ENCODE results near the gene VIPR2. TPM values are rescaled to one million over a fixed set of nuclear protein-coding genes. Genes with fewer than 3 reads are reported as not detected.

Gene VIPR2
- total and polyA plus RNA-seq, 2 of the 13 experiments (the other 11 are each of a cell fraction or from before 2014, with no cell fraction given) = not detected

DNA sequence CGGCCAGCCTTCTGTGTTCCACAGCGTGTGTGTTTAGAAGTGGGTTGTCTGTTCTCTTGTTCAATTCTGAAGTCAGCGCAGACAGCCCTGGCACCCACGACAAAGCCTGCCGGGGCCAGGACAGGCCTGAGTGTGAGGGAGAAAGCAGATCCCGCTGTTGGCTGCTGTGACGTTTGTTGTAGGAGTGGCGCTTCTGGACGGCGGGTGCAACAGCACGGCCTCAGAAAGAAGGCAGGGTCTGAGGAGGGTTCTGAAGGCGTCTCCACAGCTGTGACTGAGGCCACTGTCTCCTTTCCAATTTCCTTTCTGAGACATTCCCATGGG, 76.2 kb downstream of the VIPR2 start:
- Histone ChIP-seq H2AFZ (ENCODE audit: low read length) (no peak overlapping the region), H3K4me3 (replicated peaks in 1 of 3; ENCODE audit: insufficient read depth in 1 of 3, low read depth in 2 of 3, low read length in 3 of 3) (no peak overlapping the region), H4K20me1 (ENCODE audit: insufficient read depth, low read length) (no peaks in the 10 kb centered on the region), H3K4me1 (ENCODE audit: insufficient read depth, low read length) (no peaks in the 10 kb centered on the region), H3K4me2 (ENCODE audit: low read depth, low read length) (no peak overlapping the region), H3K27me3 (ENCODE audit: control insufficient read depth in 1 of 2, insufficient read depth in 2 of 2, low read length in 2 of 2) (peaks cover 3 to 66% of the 10 kb centered on the region in 2 experiments; a peak in 4 of 5 replicates), H3K79me2 (ENCODE audit: insufficient read depth, low read length) (no peaks in the 10 kb centered on the region), H3K27ac (ENCODE audit: extremely low read length, insufficient read depth, low read length) (no peak overlapping the region), H3K9me3 (ENCODE audit: low read length) (no peaks in the 10 kb centered on the region), H3K36me3 (replicated peaks in 1 of 2; ENCODE audit: control insufficient read depth in 1 of 2, insufficient read depth in 2 of 2, low read length in 2 of 2) (no peaks in the 10 kb centered on the region), H3K9ac (ENCODE audit: insufficient read depth, low read depth, low read length) (no peak overlapping the region)
- in situ Hi-C loops (cut with HindIII; ENCODE audit: extremely low pct_ligation_motif_present, low pct_unique_long_range_greater_than_20kb) = no loop called here
- WGBS (ENCODE audit: low lambda C conversion rate) = 44% methylated on average over 12 of the region's 12 CpGs
- no peak for FAIRE-seq
- BruUV-seq (replicated peaks) = no TSS peak
- intact Hi-C loops (cut with micrococcal nuclease; ENCODE audit: unreplicated experiment) = no loop called here
- no peak for ATAC-seq
- ChIA-PET POLR2A (no interaction called here), CTCF (ENCODE audit: low intra/inter-chr PET ratio, low total read pairs) (no interaction called here)
- DNase-seq (ENCODE audit: low spot score) = no peak
- TF ChIP-seq, protein P1, sequence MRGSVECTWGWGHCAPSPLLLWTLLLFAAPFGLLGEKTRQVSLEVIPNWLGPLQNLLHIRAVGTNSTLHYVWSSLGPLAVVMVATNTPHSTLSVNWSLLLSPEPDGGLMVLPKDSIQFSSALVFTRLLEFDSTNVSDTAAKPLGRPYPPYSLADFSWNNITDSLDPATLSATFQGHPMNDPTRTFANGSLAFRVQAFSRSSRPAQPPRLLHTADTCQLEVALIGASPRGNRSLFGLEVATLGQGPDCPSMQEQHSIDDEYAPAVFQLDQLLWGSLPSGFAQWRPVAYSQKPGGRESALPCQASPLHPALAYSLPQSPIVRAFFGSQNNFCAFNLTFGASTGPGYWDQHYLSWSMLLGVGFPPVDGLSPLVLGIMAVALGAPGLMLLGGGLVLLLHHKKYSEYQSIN (CRISPR knock-in tag; IDR thresholded peaks at IDR 0.05; ENCODE audit: borderline replicate concordance) = no peak
- TF ChIP-seq, protein P2, sequence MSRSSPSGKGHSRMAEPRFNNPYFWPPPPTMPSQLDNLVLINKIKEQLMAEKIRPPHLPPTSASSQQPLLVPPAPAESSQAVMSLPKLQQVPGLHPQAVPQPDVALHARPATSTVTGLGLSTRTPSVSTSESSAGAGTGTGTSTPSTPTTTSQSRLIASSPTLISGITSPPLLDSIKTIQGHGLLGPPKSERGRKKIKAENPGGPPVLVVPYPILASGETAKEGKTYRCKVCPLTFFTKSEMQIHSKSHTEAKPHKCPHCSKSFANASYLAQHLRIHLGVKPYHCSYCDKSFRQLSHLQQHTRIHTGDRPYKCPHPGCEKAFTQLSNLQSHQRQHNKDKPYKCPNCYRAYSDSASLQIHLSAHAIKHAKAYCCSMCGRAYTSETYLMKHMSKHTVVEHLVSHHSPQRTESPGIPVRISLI (CRISPR knock-in tag; IDR thresholded peaks at IDR 0.05; ENCODE audit: borderline replicate concordance) = no peak
- TF ChIP-seq SAFB2 (CRISPR knock-in tag; IDR thresholded peaks at IDR 0.05; ENCODE audit: borderline replicate concordance, low read depth) = no peak
- TF ChIP-seq ZBTB3 (CRISPR knock-in tag; IDR thresholded peaks at IDR 0.05; ENCODE audit: borderline replicate concordance, low read depth) = no peak
- no peak for TF ChIP-seq ZBTB8A (CRISPR knock-in tag; IDR thresholded peaks at IDR 0.05; ENCODE audit: borderline replicate concordance, low read depth)
- TF ChIP-seq, protein P3, sequence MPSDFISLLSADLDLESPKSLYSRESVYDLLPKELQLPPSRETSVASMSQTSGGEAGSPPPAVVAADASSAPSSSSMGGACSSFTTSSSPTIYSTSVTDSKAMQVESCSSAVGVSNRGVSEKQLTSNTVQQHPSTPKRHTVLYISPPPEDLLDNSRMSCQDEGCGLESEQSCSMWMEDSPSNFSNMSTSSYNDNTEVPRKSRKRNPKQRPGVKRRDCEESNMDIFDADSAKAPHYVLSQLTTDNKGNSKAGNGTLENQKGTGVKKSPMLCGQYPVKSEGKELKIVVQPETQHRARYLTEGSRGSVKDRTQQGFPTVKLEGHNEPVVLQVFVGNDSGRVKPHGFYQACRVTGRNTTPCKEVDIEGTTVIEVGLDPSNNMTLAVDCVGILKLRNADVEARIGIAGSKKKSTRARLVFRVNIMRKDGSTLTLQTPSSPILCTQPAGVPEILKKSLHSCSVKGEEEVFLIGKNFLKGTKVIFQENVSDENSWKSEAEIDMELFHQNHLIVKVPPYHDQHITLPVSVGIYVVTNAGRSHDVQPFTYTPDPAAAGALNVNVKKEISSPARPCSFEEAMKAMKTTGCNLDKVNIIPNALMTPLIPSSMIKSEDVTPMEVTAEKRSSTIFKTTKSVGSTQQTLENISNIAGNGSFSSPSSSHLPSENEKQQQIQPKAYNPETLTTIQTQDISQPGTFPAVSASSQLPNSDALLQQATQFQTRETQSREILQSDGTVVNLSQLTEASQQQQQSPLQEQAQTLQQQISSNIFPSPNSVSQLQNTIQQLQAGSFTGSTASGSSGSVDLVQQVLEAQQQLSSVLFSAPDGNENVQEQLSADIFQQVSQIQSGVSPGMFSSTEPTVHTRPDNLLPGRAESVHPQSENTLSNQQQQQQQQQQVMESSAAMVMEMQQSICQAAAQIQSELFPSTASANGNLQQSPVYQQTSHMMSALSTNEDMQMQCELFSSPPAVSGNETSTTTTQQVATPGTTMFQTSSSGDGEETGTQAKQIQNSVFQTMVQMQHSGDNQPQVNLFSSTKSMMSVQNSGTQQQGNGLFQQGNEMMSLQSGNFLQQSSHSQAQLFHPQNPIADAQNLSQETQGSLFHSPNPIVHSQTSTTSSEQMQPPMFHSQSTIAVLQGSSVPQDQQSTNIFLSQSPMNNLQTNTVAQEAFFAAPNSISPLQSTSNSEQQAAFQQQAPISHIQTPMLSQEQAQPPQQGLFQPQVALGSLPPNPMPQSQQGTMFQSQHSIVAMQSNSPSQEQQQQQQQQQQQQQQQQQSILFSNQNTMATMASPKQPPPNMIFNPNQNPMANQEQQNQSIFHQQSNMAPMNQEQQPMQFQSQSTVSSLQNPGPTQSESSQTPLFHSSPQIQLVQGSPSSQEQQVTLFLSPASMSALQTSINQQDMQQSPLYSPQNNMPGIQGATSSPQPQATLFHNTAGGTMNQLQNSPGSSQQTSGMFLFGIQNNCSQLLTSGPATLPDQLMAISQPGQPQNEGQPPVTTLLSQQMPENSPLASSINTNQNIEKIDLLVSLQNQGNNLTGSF (CRISPR knock-in tag; IDR thresholded peaks at IDR 0.05) = no peak
- TF ChIP-seq ZNF251 (CRISPR knock-in tag; IDR thresholded peaks at IDR 0.05) = no peak
- TF ChIP-seq, protein P4, sequence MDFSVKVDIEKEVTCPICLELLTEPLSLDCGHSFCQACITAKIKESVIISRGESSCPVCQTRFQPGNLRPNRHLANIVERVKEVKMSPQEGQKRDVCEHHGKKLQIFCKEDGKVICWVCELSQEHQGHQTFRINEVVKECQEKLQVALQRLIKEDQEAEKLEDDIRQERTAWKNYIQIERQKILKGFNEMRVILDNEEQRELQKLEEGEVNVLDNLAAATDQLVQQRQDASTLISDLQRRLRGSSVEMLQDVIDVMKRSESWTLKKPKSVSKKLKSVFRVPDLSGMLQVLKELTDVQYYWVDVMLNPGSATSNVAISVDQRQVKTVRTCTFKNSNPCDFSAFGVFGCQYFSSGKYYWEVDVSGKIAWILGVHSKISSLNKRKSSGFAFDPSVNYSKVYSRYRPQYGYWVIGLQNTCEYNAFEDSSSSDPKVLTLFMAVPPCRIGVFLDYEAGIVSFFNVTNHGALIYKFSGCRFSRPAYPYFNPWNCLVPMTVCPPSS (IDR thresholded peaks at IDR 0.05) = no peak
- TF ChIP-seq RFX5 (IDR thresholded peaks at IDR 0.05; ENCODE audit: low read depth, low read length) = no peak
- no peak for TF ChIP-seq JUND (CRISPR knock-in tag; IDR thresholded peaks at IDR 0.05)
- no peak for TF ChIP-seq SIX4 (CRISPR knock-in tag; IDR thresholded peaks at IDR 0.05)
- no peak for TF ChIP-seq ZNF607 (CRISPR knock-in tag; IDR thresholded peaks at IDR 0.05; ENCODE audit: borderline replicate concordance)
- no peak for TF ChIP-seq ZNF260 (CRISPR knock-in tag; IDR thresholded peaks at IDR 0.05; ENCODE audit: borderline replicate concordance, low read depth)
